GM12878 (cell line): ENCODE measurements around the gene TBX10. TPM values are rescaled to one million over a fixed set of nuclear protein-coding genes. Genes with fewer than 3 reads are reported as not detected.

Experiments used
- ATAC-seq: fragments of 200-7000 bp; cut with Tn5 transposase; 3 replicates; pipeline ENCODE4 v1.9.1; 2020; ENCODE audit warnings: mild to moderate bottlenecking, moderate library complexity
- BruUV-seq: library from RNA; stranded (reverse); fragments of 400-500 nt; replicated peaks from 2 replicates; lab custom pipeline; 2021; lab: Mats Ljungman, UMichigan
- CTCF ChIA-PET: fragments of 300-600 bp; sonication (Branson Sonifier 250); formaldehyde crosslinking; extraction: SDS; loops from one replicate; lab custom pipeline; 2021; ENCODE audit warnings: inconsistent platforms; lab: Yijun Ruan, JAX
- POLR2A ChIA-PET: fragments of 350-600 bp; formaldehyde crosslinking; extraction: SDS; loops from one replicate; lab custom pipeline; 2021; ENCODE audit warnings: inconsistent platforms; lab: Charles Lee
- RAD21 ChIA-PET: fragments of 300-600 bp; sonication (Branson Sonifier 250); formaldehyde crosslinking; loops from one replicate; lab custom pipeline; 2023; ENCODE audit warnings: antibody characterized with exemption; ENCODE audit not compliant: unreplicated experiment; lab: Charles Lee
- SMC1A ChIA-PET: fragments of 300-600 bp; sonication (Branson Sonifier 250); formaldehyde crosslinking; loops from one replicate; lab custom pipeline; 2023; ENCODE audit not compliant: unreplicated experiment, uncharacterized antibody; lab: Charles Lee
- DNase-seq: peaks from one replicate; pipeline ENCODE4 v3.0.0-alpha.2; 2011; ENCODE audit warnings: low read depth, low spot score
- FAIRE-seq: peaks from 3 replicates; lab custom pipeline; 2011; peaks lifted over from hg19 to GRCh38; lab: Jason Lieb, UNC
- H2AFZ ChIP-seq: 2 replicates; pipeline ENCODE4 v1.6.0; 2011; ENCODE audit warnings: low read depth, low read length, control low read depth; ENCODE audit not compliant: control insufficient read depth
- H3K27ac ChIP-seq: 2 replicates; pipeline ENCODE4 v1.5.1; 2011; ENCODE audit warnings: control low read depth; ENCODE audit not compliant: control insufficient read depth, insufficient read depth
- H3K27me3 ChIP-seq, 2 experiments: replicated peaks in 1 of 2; 2 replicates each; pipeline versions ENCODE4 v1.6.0 to v1.6.1; 2011; ENCODE audit warnings: low read length in 1 of 2; ENCODE audit not compliant: control insufficient read depth in 2 of 2, insufficient read depth in 2 of 2
- H3K36me3 ChIP-seq, 2 experiments: 2 replicates each; pipeline ENCODE4 v1.5.1; 2011; ENCODE audit warnings: low read length in 1 of 2; ENCODE audit not compliant: control insufficient read depth in 2 of 2, insufficient read depth in 2 of 2
- H3K4me1 ChIP-seq: 2 replicates; pipeline ENCODE4 v1.6.1; 2011; ENCODE audit warnings: mild to moderate bottlenecking, low read length, moderate library complexity, mixed read lengths; ENCODE audit not compliant: control insufficient read depth, insufficient read depth
- H3K4me2 ChIP-seq: 2 replicates; pipeline ENCODE4 v1.6.0; 2011; ENCODE audit warnings: control low read depth; ENCODE audit not compliant: control insufficient read depth, insufficient read depth
- H3K4me3 ChIP-seq: fragments of 200-600 bp; sonication (generic); 2 replicates; pipeline ENCODE4 v1.5.1; 2016
- H3K79me2 ChIP-seq: 2 replicates; pipeline ENCODE4 v1.6.0; 2011; ENCODE audit warnings: low read length; ENCODE audit not compliant: control insufficient read depth, insufficient read depth
- H3K9ac ChIP-seq: 2 replicates; pipeline ENCODE4 v1.8.0; 2011; ENCODE audit warnings: low read length, control low read depth, mixed read lengths; ENCODE audit not compliant: control insufficient read depth, insufficient read depth
- H3K9me3 ChIP-seq: replicated peaks from 3 replicates; pipeline ENCODE4 v1.5.1; 2011; ENCODE audit warnings: mild to moderate bottlenecking, low read length; ENCODE audit not compliant: control insufficient read depth, insufficient read depth
- H4K20me1 ChIP-seq: 2 replicates; pipeline ENCODE4 v1.6.0; 2011; ENCODE audit not compliant: control insufficient read depth, insufficient read depth
- BCLAF1 ChIP-seq: fragments of 450-650 bp; IDR thresholded peaks from 2 replicates; pipeline ENCODE4 v1.6.1; 2017; ENCODE audit warnings: antibody characterized with exemption, mild to moderate bottlenecking, moderate library complexity
- CTCF ChIP-seq, 3 experiments: IDR thresholded peaks in 2 of 3; conservative IDR thresholded peaks in 1 of 3; 2 replicates each; pipeline ENCODE4 v1.5.1; 2011; ENCODE audit warnings: low read depth in 3 of 3, low read length in 3 of 3, mild to moderate bottlenecking in 3 of 3, control low read depth in 2 of 3, moderate library complexity in 2 of 3, inconsistent platforms in 1 of 3, mixed read lengths in 1 of 3; ENCODE audit not compliant: control insufficient read depth in 2 of 3, insufficient read depth in 1 of 3; ENCODE audit errors: extremely low read depth in 1 of 3
- GABPA ChIP-seq: IDR thresholded peaks from 2 replicates; pipeline ENCODE4 v1.6.1; 2014; ENCODE audit warnings: antibody characterized with exemption, low read depth, mild to moderate bottlenecking, inconsistent platforms
- IKZF1 ChIP-seq: fragments of 450-650 bp; conservative IDR thresholded peaks from 2 replicates; pipeline ENCODE4 v1.6.1; 2017; ENCODE audit warnings: antibody characterized with exemption, mild to moderate bottlenecking
- KDM1A ChIP-seq: fragments of 200-600 bp; sonication (generic); IDR thresholded peaks from 2 replicates; pipeline ENCODE4 v1.6.1; 2016; ENCODE audit warnings: borderline replicate concordance
- MEF2B ChIP-seq: fragments of 450-650 bp; IDR thresholded peaks from 2 replicates; pipeline ENCODE4 v1.6.1; 2018; ENCODE audit warnings: mild to moderate bottlenecking, moderate library complexity; ENCODE audit not compliant: partially characterized antibody, poor library complexity, severe bottlenecking
- NKRF ChIP-seq: fragments of 450-650 bp; conservative IDR thresholded peaks from 2 replicates; pipeline ENCODE4 v1.6.1; 2017; ENCODE audit warnings: mild to moderate bottlenecking, moderate library complexity
- NR2F1 ChIP-seq: fragments of 450-650 bp; conservative IDR thresholded peaks from 2 replicates; pipeline ENCODE4 v1.6.1; 2017; ENCODE audit warnings: mild to moderate bottlenecking
- PAX5 ChIP-seq: IDR thresholded peaks from 2 replicates; pipeline ENCODE4 v1.6.1; 2011; ENCODE audit warnings: low read depth, low read length, borderline replicate concordance
- RAD21 ChIP-seq: IDR thresholded peaks from 2 replicates; pipeline ENCODE4 v1.6.1; 2011; ENCODE audit warnings: mild to moderate bottlenecking, low read depth, low read length, moderate library complexity; ENCODE audit not compliant: insufficient read depth
- RBBP5 ChIP-seq: fragments of 200-600 bp; sonication (generic); conservative IDR thresholded peaks from 2 replicates; pipeline ENCODE4 v1.6.1; 2016
- YY1 ChIP-seq: IDR thresholded peaks from 2 replicates; pipeline ENCODE4 v1.6.1; 2011; ENCODE audit warnings: low read depth, mild to moderate bottlenecking, low read length
- ZNF217 ChIP-seq: fragments of 450-650 bp; IDR thresholded peaks from 2 replicates; pipeline ENCODE4 v1.6.1; 2017; ENCODE audit warnings: antibody characterized with exemption, mild to moderate bottlenecking
- ZSCAN29 ChIP-seq: fragments of 450-650 bp; IDR thresholded peaks from 2 replicates; pipeline ENCODE4 v1.6.1; 2017; ENCODE audit warnings: mild to moderate bottlenecking, moderate library complexity
- WGBS: methylation state at CpG from one replicate; pipeline ENCODE4 v1.1.6; 2016; ENCODE audit warnings: low lambda C conversion rate; ENCODE audit not compliant: insufficient replicate concordance, insufficient coverage; ENCODE audit errors: missing lambda C conversion rate; 5-methylcytosine and 5-hydroxymethylcytosine counted together
- in situ Hi-C: fragments of 300-500 bp; cut with MboI; formaldehyde crosslinking; loops from 9 replicates; pipeline ENCODE4 v1.14.3; 2018; ENCODE audit warnings: mixed read lengths
- intact Hi-C: fragments of 100-400 bp; cut with micrococcal nuclease; formaldehyde crosslinking; loops from one replicate; pipeline ENCODE4 v1.14.2; 2022; ENCODE audit not compliant: unreplicated experiment
- polyA plus RNA-seq, 11 experiments: library from polyadenylated mRNA; depleted of rRNA in 4 of 11; unstranded in 6 of 11; stranded (reverse) in 5 of 11; fragments of >200 nt; fragmentation: Nextera tagmentation in 4 of 11; fragmentation: Illumina TruSeq in 1 of 11; extraction: Ambion mirVana in 4 of 11; extraction: Trizol in 1 of 11; gene quantifications; 1 replicate in 1 of 11; 2 replicates in 10 of 11; pipeline versions ENCODE4 v1.2.1 to v1.2.3, GENCODE V29; 2011 to 2016; ENCODE audit warnings: inconsistent platforms in 2 of 11, missing spikeins in 2 of 11, low read depth in 1 of 11
- total RNA-seq, 4 experiments: library from RNA; depleted of rRNA in 3 of 4; stranded (reverse); fragments of >200 nt in 3 of 4; fragmentation: Illumina TruSeq in 1 of 4; extraction: Trizol in 1 of 4; gene quantifications; 2 replicates each; pipeline versions ENCODE4 v1.2.1 to v1.2.3, GENCODE V29; 2013 to 2021

The TBX10 gene
- total and polyA plus RNA-seq, 10 of the 15 experiments (the other 5 are each of a cell fraction or from before 2014, with no cell fraction given), result 0.10 to 0.44 (median 0.20) TPM; not detected in 4

- TF ChIP-seq KDM1A (no peak), ZNF217 (no peak)
Measured at GRCh38 chr11:67601098-67601497, 38.5 kb downstream of the TBX10 start (continued).

GRCh38 chr11:67600324-67601029, 39.1 kb downstream of the TBX10 start:
- Histone ChIP-seq H3K4me1 (peaks cover 15% of the 10 kb centered on the region), H3K27ac (peak overlapping the region; percentile 29; the same call in 1 of the 2 replicates), H3K9me3 (peaks cover 1% of the 10 kb centered on the region; the same call in 1 of the 3 replicates), H3K36me3 (no peaks in the 10 kb centered on the region), H4K20me1 (no peaks in the 10 kb centered on the region), H3K79me2 (no peaks in the 10 kb centered on the region), H3K4me3 (peak overlapping the region; percentile 59), H3K4me2 (peak overlapping the region; percentile 89), H2AFZ (peak overlapping the region; percentile 67), H3K27me3 (no peaks in the 10 kb centered on the region), H3K9ac (peak overlapping the region; percentile 24; the same call in 1 of the 2 replicates)
- SMC1A ChIA-PET, result interaction anchor here (1.0 to 2.1 kb wide), 5 partner anchors 8 to 159 kb away, joined by 3 to 5 read pairs (median 3); no protein-coding TSS in a partner anchor
- peak; percentile 99 for ATAC-seq
- peak; percentile 80 for FAIRE-seq
- in situ Hi-C loops, result no loop called here
- CTCF ChIA-PET, result interaction anchor here (0.7 to 3.1 kb wide), 6 partner anchors 8 to 95 kb away, joined by 3 to 25 read pairs (median 4); partner anchors contain the start of genes GSTP1 and PITPNM1
- RAD21 ChIA-PET, result interaction anchor here (0.5 to 1.6 kb wide), 5 partner anchors 10 to 214 kb away, joined by 3 to 5 read pairs (median 4); partner anchors contain the start of gene NUDT8
- no TSS peak for BruUV-seq
- WGBS, result 0% methylated on average over 7 of the region's 7 CpGs
- DNase-seq, result peak; percentile 64
- POLR2A ChIA-PET, result interaction anchor here (0.6 to 2.0 kb wide), 6 partner anchors 8 to 132 kb away, joined by 3 to 6 read pairs (median 4); partner anchors contain the start of gene TMEM134
- intact Hi-C loops, result no loop called here
- TF ChIP-seq RAD21 (peak; percentile 37; the same call in 1 of the 2 replicates), NR2F1 (peak; percentile 98), CTCF (IDR thresholded peaks at IDR 0.05 in 2 of 3, conservative IDR thresholded peaks at IDR 0.05 in 1 of 3; ENCODE audit: control insufficient read depth in 2 of 3, extremely low read depth in 1 of 3, insufficient read depth in 1 of 3, low read depth in 3 of 3, low read length in 3 of 3) (peak in 1 of 3 experiments; percentile 23; a peak in 1 of 6 replicates), YY1 (peak; percentile 82), GABPA (no peak), ZSCAN29 (no peak), RBBP5 (no peak), NKRF (no peak), IKZF1 (peak; percentile 62), PAX5 (peak; percentile 57; the same call in 1 of the 2 replicates), MEF2B (peak; percentile 49), BCLAF1 (no peak)
